ENCODE measurements around the gene MTA3.

The MTA3 gene

GRCh38 chr2:42648796-42649195 is 80.4 kb downstream of the MTA3 start:
- peak; percentile 57 to 78 for DNase-seq (ENCODE audit: low read depth in 1 of 2, low spot score in 1 of 2)
- Histone ChIP-seq H3K4me3 (replicated peaks; ENCODE audit: insufficient read depth, low read length) (no peak overlapping the region), H3K27ac (replicated peaks) (no peak overlapping the region), H3K27me3 (ENCODE audit: insufficient read depth, poor library complexity, severe bottlenecking) (no peaks in the 10 kb centered on the region)
- TF ChIP-seq REST (IDR thresholded peaks at IDR 0.05; ENCODE audit: insufficient replicate concordance, low read depth) = no peak
- TF ChIP-seq GABPA (IDR thresholded peaks at IDR 0.05; ENCODE audit: low read depth) = no peak
- no peak for TF ChIP-seq CTCF (IDR thresholded peaks at IDR 0.05; ENCODE audit: insufficient read depth, low read length)
- TF ChIP-seq POLR2AphosphoS5 (IDR thresholded peaks at IDR 0.05; ENCODE audit: low read depth) = no peak
- TF ChIP-seq SPI1 (IDR thresholded peaks at IDR 0.05; ENCODE audit: borderline replicate concordance, low read depth) = peak; percentile 48

GRCh38 chr2:42651057-42651456 is 82.6 kb downstream of the MTA3 start:
- TF ChIP-seq CTCF (IDR thresholded peaks at IDR 0.05; ENCODE audit: insufficient read depth, low read length) (no peak), POLR2AphosphoS5 (IDR thresholded peaks at IDR 0.05; ENCODE audit: low read depth) (no peak), GABPA (IDR thresholded peaks at IDR 0.05; ENCODE audit: low read depth) (no peak), REST (IDR thresholded peaks at IDR 0.05; ENCODE audit: insufficient replicate concordance, low read depth) (no peak), SPI1 (IDR thresholded peaks at IDR 0.05; ENCODE audit: borderline replicate concordance, low read depth) (no peak)
- Histone ChIP-seq H3K27ac (replicated peaks) (no peak overlapping the region), H3K27me3 (ENCODE audit: insufficient read depth, poor library complexity, severe bottlenecking) (no peaks in the 10 kb centered on the region), H3K4me3 (replicated peaks; ENCODE audit: insufficient read depth, low read length) (no peak overlapping the region)
- DNase-seq (ENCODE audit: low read depth in 1 of 2, low spot score in 1 of 2) = no peak

- TF ChIP-seq REST (IDR thresholded peaks at IDR 0.05; ENCODE audit: insufficient replicate concordance, low read depth) (no peak), GABPA (IDR thresholded peaks at IDR 0.05; ENCODE audit: low read depth) (no peak)
- H3K27ac ChIP-seq (replicated peaks) = no peak overlapping the region
Measured at GRCh38 chr2:42652086-42652485, 83.7 kb downstream of the MTA3 start.

GRCh38 chr2:42653039-42653438 is 84.6 kb downstream of the MTA3 start:
- Histone ChIP-seq H3K27ac (replicated peaks) (no peak overlapping the region), H3K4me3 (replicated peaks; ENCODE audit: insufficient read depth, low read length) (no peak overlapping the region), H3K27me3 (ENCODE audit: insufficient read depth, poor library complexity, severe bottlenecking) (no peaks in the 10 kb centered on the region)
- TF ChIP-seq POLR2AphosphoS5 (IDR thresholded peaks at IDR 0.05; ENCODE audit: low read depth) (no peak), GABPA (IDR thresholded peaks at IDR 0.05; ENCODE audit: low read depth) (no peak), REST (IDR thresholded peaks at IDR 0.05; ENCODE audit: insufficient replicate concordance, low read depth) (no peak), SPI1 (IDR thresholded peaks at IDR 0.05; ENCODE audit: borderline replicate concordance, low read depth) (no peak), CTCF (IDR thresholded peaks at IDR 0.05; ENCODE audit: insufficient read depth, low read length) (no peak)
- DNase-seq (ENCODE audit: low read depth in 1 of 2, low spot score in 1 of 2) = no peak

More at GRCh38 chr2:42652086-42652485, 83.7 kb downstream of the MTA3 start:
- Histone ChIP-seq H3K4me3 (replicated peaks; ENCODE audit: insufficient read depth, low read length) (no peak overlapping the region), H3K27me3 (ENCODE audit: insufficient read depth, poor library complexity, severe bottlenecking) (no peaks in the 10 kb centered on the region)
- DNase-seq (ENCODE audit: low read depth in 1 of 2, low spot score in 1 of 2) = no peak
